Activated CD8-positive, alpha-beta memory T cell treated with anti-CD3 and anti-CD28 coated beads, Interleukin-2, amount 50 U/mL, for 24 hours (primary cell): ENCODE results near the gene TMEM95.
"Not testable (repeated sequence)": the region's sequence is repeated elsewhere in the genome, so short reads cannot be mapped to it uniquely, and the experiment has no call there.

Experiments used
- DNase-seq: peaks from one replicate; pipeline ENCODE4 v3.0.0-alpha.2; 2020; ENCODE audit errors: extremely low read depth

Gene TMEM95

DNA sequence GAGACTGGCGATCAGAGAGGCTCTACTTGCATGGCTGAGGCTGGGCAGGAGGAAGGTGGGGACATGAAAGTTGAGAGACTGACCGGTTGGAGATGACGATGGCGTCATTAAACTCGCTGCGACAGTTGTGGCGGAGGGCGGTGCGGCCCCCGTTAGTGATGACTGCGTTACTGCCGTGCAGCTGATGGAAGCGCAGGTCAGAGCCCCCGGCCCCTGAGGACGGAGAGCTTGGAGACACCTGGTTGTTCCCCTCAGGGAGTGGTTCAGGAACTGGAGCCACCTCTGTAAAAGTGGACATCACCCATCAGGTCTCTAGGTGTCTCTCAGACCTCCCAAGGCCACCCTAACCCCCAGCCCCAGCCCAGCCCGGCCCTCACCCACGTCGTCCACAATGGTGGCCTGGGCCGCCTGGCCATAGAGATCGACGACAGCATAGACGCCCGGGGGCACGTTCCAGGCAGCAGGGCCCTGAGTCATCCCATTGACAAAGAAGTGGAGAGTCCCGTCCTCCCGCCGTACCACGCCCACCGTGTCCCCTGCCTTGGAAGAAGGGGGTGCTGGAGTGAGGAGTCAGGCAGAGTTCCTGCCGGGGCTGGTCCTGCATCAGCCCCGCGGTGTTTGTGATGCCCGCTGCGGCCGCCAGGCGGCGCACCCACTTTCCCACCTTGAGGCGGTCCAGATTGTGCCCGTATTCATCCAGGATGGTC, 31.1 kb upstream of the TMEM95 start:
- DNase-seq, result no peak

DNA sequence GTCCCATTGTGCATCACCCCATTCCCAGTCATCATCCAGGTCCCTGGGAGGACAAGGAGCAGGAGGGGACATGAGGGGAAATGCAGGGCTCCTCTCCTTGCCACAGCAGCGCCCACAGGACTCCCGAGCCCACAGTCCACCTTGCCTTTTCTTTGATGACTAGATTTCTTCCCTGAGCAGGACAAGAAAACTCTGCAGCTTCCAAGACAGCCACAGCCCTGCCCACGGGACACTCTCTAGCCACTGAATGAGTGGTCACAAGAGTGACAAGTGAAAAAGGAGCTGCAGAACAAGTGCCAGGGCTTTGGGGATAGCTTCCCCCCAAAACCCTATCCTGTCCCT, 30.5 kb upstream of the TMEM95 start:
- DNase-seq, result no peak

DNA sequence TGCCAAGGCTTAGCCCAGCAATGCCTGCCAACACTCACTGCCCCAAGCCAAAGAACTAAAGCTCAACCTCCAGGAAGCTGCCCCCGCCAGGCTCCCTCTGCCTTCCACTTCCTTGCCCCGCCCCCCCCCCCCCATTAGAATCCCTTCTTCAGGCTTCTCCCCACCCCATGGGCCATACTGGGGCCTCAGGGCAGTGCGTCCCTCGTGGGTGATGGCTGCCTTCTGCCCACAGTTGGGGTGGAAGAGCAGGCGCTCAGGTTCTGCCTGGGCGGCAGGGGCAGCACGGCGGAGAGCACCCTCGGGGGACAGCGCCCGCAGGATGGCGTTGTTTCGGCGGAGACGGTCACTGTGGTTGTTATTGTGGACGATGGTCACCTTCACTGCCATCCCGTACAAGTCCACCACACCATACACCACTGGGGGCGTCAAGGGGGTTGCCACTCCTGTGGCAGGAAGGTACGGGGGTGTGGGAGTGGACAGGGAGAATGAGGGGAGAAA, 29.9 kb upstream of the TMEM95 start:
- DNase-seq, result no peak

DNA sequence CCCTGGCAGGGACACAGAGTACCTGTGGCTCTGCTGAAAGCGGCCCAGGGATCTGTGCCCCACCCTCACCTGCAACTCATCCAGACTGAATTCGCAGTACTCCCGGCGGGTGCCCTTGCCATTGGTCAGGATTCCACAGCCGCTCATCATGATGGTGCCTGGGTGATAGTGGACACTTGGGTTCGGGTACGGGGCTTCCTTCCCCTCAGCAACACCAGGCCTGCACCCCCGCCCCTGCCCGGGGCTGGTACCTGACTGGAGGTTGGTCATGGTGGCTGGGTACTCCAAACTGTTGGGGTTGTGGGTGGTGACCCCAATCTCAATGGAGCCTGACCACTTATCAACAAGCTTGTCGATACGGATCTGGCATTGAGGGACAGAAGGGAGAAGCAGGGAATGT, 28.8 kb upstream of the TMEM95 start:
- DNase-seq, result no peak

DNA sequence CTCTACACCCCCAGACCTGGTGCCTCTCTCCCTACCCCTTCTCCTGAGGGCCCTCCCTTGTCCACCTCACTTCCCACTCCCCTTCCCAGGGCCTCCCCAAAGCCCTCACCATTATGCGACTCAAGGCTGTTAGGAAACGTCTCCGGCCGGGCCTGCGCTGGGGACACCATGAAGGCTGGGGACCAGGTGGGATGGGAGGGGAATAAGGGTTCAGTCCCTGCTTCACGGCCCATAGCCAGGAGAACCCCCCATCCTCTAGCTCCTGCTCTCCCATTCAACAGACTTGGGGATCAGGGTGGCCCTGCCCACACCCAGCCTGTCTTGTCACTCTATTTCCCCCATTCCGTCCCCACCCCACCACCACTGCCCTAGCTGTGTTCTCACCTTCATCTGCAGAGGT, 27.9 kb upstream of the TMEM95 start:
- no peak for DNase-seq

DNA sequence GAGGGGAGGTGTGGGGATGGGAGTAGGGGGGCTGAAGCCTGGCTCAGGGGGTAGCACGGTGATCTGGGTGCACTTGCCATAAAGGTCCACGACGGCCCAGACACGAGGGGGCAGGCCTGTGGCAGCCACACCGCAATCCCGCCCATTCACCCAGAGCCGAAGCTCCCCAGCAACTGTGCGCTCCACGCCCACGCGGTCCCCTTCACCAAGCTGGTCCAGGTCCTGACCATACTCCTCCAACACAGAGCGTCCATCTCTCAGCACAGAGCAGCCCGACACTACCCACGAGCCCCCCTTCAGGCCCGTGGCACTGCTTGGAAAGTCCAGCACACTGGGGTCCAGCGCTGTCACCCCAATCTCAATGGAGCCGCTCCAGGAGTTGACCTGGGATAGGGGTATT, 27.5 kb upstream of the TMEM95 start:
- DNase-seq, result no peak

DNA sequence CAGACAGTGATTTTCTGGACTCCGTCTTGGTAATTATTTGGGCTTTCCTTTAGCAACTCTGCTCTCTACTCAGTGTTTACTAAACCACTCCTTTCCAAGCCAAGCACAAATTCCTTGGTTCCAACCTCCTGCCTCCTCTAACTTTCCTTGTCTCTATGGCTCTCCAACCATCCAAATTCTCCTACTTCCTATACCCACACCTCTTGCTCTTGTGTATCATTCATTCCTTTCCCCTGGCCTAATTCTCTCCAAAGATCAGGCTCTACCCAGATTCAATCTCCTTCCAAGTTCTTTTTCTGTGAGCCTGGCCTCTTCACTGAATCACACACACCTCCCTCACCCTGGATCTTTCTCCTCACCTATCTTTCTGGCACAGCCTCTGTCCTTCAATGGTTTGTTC, 26.9 kb upstream of the TMEM95 start:
- DNase-seq, result no peak

DNA sequence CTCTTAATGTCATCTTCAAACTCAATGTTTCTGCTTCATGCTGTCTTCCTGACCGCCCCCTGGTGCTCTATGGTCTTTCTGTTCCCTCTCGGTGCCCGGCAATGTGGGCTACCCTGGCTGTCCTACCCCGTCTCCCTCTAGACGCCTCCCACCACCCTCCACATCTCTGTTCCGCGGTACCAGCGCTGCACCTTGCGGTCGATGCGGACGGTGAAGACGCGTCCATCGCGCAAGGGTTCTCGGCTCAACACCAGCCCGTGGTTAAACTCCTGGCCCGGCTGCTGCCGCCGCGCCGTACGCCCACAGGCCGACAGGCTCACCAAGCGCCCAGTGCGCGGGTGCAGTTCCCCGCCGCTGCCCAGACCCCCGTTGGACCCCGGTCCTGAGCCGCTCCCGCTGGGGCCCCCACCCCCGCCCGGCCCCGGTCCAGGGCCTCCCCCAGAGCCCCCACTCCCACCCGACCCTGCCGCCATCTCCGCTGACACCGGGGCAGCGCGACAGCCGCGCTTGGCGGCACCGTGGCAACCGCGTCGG, 26.0 kb upstream of the TMEM95 start, which contains the start of gene NEURL4:
TSS of gene NEURL4 (minus strand) at position 496 of the 534 bp plus-strand sequence. CDS start at position 473, 23 bp downstream.
- no peak for DNase-seq

DNA sequence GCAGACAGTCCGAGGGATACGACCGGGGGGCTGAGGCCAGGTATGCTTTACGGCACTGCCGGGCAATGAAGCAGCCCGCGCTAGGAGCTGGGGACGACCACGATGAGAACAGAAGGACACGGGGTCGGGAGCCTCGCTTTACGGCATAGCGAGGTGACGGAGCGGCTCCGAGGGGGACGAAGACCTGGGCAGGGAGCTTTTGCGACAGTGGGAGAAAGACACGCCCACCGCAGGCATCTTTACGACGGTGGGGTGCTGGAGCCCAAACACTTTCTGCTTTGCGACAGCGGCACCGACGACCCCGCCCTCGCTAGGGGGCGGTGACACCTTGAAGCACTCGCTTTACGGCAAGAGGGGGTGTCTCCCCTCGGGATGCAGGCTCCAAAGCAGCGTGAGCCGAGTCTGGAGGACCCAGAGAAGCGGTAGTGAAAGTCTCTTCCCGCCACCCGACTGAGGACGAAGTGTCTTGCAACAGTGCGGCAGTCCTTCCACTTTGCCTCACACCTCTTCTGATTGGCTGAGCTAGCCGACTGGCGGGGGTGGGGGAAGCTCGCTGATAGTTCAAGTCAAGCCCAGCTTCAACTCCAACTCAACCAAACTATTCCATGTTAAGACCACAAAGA, 25.5 kb upstream of the TMEM95 start:
- peak; percentile 90 for DNase-seq

DNA sequence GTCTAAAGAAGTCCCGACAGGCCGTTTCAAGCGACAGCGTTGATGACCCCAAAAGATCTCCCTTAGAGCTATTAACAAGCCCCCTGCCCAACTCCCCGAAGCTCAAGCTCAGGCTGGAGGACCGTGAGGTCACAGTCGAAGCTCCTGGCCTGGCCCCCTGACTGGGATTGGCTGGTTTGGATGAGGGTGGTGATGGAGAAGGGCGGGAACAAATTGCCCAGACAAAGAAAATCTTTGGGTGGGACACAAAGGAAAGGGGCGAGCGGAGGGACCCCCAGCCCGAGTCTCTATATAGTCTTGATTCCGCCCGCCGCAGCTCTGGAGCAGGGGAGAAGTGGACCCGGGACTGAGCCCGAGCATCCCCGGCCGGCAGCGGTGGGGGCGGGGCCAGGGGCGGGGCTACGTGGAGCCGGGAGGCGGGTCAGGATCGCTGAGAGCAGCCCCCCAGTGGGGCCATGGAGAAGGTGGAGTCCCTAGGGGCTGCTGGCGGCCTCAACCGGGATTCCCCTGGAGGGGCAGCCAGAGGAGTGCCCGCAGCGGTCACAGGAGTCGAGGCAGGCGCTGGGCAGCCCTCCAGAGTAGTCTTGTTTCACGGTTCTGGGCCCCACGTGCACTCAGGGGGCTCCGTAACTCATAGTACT, 24.8 kb upstream of the TMEM95 start:
- DNase-seq, result peak; percentile 59

DNA sequence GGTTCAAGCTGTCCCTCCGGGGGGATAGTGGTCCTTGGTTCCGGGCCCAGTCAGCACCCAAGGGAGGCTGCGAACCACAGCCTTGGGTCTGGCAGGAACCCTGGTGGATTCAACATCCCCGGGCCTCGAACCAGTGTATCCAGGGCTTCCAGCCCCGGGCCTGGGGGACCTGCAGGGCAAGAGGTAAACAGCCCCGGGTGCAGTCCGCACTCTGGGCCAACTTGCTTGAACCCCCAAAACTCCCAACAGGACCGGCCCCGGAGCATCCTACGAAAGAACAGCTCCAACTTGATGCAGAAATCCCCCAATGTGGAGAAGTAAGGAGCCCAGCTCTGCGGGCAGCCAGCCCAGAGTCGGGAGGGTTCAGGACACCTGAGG, 24.3 kb upstream of the TMEM95 start:
- no peak for DNase-seq

DNA sequence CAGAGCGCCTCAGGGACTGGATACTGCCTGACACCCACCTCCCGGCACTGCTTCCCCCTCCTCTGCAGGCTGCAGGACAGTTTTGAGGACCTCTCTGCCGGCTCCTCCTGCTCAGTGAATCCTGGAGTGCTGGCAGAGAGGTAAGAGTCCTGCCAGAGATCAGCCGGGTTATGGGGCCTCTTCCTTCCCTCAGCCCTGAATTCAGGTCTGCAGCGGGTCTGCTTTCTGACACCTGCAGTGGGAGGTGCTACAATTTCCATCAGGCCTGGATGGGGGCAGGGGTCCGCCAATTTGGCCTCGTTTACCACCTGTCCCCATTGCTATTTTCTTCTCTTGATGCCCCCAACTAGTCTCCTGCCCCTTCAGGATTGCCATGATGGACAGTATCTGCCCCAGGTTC, 22.8 kb upstream of the TMEM95 start:
- DNase-seq, result no peak

DNA sequence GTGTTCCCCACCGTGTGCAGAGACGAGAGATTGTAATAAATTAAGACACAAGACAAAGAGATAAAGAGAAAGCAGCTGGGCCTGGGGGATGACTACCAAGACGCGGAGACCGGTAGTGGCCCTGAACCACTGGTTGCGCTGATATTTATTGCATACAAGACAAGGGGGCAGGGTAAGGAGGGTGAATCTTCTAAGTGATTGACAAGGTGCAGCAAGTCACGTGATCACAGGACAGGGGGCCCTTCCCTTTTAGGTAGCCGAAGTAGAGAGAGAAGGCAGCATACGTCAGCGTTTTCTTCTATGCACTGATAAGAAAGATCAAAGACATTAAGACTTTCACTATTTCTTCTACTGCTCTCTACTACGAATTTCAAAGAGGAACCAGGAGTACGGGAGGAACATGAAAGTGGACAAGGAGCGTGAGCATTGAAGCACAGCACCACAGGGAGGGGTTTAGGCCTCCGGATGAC, 22.3 kb upstream of the TMEM95 start:
- not testable (repeated sequence) for DNase-seq

DNA sequence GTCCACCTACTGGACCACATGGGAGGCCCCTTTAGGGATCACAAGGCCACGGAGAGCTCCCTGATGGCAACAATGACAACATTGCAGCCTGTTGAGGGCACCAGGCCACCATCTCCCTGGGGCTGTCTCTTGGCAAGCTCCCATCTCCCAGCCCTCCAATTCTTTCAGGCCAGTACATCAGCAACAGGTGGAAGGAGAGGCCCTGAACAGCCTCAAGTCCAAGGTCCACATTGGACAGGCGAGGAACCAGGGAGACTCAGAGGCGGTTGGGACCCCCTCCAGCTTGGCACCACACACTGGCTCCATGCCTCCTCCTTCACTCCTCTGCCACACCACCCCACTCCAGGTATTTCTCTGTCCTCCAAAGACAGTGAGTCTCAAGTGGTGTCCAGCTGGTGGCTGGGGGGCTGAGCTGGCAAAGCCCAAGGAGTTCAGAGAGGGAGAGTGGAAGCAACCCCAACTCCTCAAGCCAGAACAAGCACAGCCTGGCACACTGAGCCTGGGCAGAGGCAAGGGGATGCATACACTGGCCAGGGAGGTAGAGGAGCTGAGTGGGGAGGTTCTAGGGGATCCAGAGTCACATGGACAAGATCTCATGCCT, 19.9 kb upstream of the TMEM95 start:
- no peak for DNase-seq

DNA sequence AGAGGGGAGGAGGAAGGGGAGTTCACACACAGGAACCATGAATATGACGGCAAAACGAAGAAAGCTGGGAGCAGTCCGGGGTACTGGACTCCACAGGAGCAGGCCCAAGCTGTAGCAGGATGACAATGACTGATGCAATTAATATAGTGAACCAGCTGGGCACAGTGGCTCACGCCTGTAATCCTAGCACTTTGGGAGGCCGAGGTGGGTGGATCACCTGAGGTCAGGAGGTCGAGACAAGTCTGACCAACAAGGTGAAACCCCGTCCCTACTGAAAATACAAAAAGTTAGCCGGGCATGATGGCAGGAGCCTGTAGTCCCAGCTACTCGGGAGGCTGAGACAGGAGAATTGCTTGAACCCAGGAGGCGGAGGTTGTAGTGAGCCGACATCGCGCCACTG, 19.2 kb upstream of the TMEM95 start:
- not testable (repeated sequence) for DNase-seq

DNA sequence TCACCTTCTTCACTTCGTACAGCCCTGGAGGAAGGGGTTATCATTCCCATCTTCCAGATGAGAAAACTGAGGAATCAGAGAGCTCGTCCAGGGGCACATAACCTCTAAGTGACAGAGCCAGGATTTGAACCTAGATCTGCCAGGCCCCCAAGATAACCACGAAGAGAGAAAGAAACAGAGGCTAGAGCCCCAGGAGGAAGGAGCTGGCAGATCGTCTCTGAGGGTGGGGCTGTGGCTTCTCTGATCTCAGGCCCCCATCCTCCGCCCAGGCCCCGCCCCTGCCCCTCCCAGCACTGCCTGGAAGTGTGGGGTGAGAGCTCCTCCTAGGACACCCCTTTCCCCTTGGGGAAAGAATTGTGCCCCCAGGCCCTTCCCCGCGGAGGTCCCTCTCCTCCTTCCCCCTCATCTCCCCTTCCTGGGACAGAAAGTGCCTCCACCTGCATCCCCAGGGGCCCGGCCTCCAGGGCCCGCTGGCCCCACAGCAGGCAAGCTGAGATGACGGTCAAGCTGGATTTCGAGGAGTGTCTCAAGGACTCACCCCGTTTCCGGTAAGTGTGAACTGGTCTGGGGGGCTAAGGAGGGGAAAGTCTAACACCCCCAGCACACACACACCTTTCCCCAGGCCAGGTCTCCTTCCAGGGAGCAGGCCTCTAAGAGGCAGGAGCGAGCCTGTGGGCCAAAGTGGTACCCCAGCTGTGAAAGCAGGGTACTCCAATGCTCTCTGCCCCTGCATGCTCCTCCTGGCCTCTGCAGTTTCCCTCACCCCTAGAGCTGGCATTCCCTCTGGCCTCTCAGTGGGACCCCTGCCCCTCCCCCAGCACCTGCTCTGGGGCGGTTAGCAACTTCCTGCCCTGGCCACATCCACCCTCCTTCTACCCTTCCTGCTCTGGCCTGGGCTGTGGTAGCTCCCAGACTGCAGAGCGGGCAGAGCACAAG, 18.4 kb upstream of the TMEM95 start, which contains the start of gene ACAP1:
TSS of gene ACAP1 (plus strand) at position 290 of the 936 bp plus-strand sequence. CDS start at position 496, 206 bp downstream.
- DNase-seq, result peak; percentile 75

DNA sequence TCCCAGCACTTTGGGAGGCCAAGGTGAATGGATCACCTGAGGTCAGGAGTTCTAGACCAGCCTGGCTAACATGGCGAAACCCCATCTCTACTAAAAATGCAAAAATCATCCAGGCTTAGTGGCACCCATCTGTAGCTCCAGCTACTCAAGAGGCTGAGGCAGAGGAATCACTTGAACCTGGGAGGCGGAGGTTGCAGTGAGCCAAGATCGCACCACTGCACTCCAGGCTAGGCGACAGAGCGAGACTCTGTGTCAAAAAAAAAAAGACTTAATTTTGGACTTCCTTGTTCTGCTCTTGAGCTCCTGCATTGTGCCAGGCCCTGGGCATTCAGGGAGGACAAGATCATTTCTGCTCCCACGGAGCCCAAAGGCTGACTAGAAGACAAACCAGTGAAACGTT, 17.4 kb upstream of the TMEM95 start:
- DNase-seq, result not testable (repeated sequence)

DNA sequence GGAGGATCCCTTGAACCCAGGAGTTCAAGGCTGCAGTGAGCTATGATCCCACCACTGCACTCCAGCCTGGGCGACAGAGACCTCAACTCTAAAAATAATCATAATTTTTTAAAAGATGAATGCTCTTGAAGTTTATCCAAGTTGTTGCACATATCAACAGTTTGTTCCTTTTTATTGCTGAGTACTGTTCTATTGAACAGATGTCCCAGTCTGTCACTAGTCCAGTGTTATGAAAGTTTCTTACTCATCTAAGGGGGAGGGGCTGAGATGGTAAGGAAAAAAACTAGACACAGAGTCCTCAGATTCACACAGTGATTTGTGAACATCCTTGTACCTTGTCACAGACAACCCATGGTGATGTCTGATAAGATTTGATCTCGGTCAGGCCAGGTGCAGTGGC, 14.8 kb upstream of the TMEM95 start:
- DNase-seq, result no peak

DNA sequence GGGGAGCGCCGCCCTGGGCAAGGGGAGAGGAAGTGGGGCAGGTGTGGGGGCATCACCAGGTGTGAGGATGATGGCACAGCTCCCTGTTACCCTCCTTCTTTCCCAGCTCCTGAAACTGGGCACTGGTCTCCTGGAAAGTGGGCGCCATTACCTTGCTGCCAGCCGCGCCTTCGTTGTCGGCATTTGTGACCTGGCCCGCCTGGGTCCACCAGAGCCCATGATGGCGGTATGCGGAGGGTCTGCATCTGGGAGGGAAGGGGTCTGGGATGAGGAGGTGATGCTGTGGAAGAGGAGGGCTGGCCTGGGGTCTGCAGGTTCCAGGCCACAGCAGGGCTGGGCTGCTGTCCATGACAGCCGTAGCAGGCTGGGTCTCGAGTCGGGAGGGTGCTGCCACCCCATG, 13.1 kb upstream of the TMEM95 start:
- DNase-seq, result no peak

DNA sequence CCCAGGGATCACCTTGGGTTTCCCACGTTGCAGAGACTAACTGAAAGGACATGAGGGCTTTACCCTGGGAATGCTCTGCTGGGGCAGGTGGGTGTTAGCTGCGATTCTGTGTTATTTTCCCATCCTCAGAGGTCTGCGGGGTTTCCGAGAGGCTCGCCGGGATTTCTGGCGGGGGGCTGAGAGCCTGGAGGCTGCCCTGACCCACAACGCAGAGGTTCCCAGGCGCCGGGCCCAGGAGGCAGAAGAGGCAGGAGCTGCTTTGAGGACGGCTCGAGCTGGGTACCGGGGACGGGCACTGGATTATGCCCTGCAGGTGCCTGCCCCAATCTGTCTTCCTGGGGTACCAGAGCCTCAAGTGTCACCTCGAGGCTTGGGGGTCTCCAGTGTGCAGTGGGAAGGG, 11.7 kb upstream of the TMEM95 start:
- no peak for DNase-seq
